DMS 273 (cell line): Measurements from ENCODE around the gene CFHR4.
"Not testable (repeated sequence)": the region's sequence is repeated elsewhere in the genome, so short reads cannot be mapped to it uniquely, and the experiment has no call there.

Experiments used
- DNase-seq: peaks from one replicate; lab custom pipeline; 2025; ENCODE audit not compliant: unreplicated experiment; lab: John Stamatoyannopoulos, UW

CFHR4 gene

GRCh38 chr1:196933531-196934189 is 45.8 kb downstream of the CFHR4 start:
- no peak for DNase-seq

GRCh38 chr1:196941474-196941873 is 53.6 kb downstream of the CFHR4 start:
- not testable (repeated sequence) for DNase-seq

- not testable (repeated sequence) for DNase-seq
These were observed 55.7 kb downstream of the CFHR4 start, which contains the start of gene CFHR2 for GRCh38 chr1:196943568-196943967. Gene CFHR2 (plus strand): TSS chr1:196943738. CDS start chr1:196943881, 143 bp downstream.

- DNase-seq = no peak
These were observed 64.0 kb downstream of the CFHR4 start for GRCh38 chr1:196951711-196952394.

- DNase-seq = no peak
These were observed 66.9 kb downstream of the CFHR4 start for GRCh38 chr1:196954778-196955177.

- DNase-seq = no peak
These were observed 68.1 kb downstream of the CFHR4 start for GRCh38 chr1:196955926-196956325.

- DNase-seq = no peak
These were observed 73.0 kb downstream of the CFHR4 start for GRCh38 chr1:196960854-196961253.
